ENCODE data around the gene PLPPR1. TPM values are rescaled to one million over a fixed set of nuclear protein-coding genes. Genes with fewer than 3 reads are reported as not detected.

PLPPR1 gene
- total RNA-seq, 4 donors from 2014 or later = 0.26 to 3.8 (median 0.57) TPM; not detected in 1

GRCh38 chr9:101219030-101219429, 190.5 kb downstream of the PLPPR1 start:
- Histone ChIP-seq H3K27me3 (no peaks in the 10 kb centered on the region), H3K27ac (no peak overlapping the region), H3K36me3 (no peaks in the 10 kb centered on the region), H3K4me3 (no peak overlapping the region), H3K9me3 (no peaks in the 10 kb centered on the region), H3K4me1 (no peaks in the 10 kb centered on the region)
- no peak for DNase-seq (ENCODE audit: low spot score in 2 of 2)
- TF ChIP-seq EP300 (IDR thresholded peaks at IDR 0.05) (no peak), POLR2AphosphoS5 (IDR thresholded peaks at IDR 0.05) (no peak), POLR2A (IDR thresholded peaks at IDR 0.05) (no peak), CTCF (IDR thresholded peaks at IDR 0.05) (no peak)
- WGBS = 88% methylated on average over 7 of the region's 7 CpGs

GRCh38 chr9:101220341-101220740, 191.8 kb downstream of the PLPPR1 start:
- no peaks in the 10 kb centered on the region for H3K36me3 ChIP-seq
- H3K9me3 ChIP-seq = no peaks in the 10 kb centered on the region
- no peaks in the 10 kb centered on the region for H3K27me3 ChIP-seq
- no peak for DNase-seq (ENCODE audit: low spot score in 2 of 2)
- no peak overlapping the region for H3K27ac ChIP-seq
- TF ChIP-seq POLR2AphosphoS5 (IDR thresholded peaks at IDR 0.05) = no peak
- TF ChIP-seq CTCF (IDR thresholded peaks at IDR 0.05) = no peak
- no peak for TF ChIP-seq POLR2A (IDR thresholded peaks at IDR 0.05)
- no peak for TF ChIP-seq EP300 (IDR thresholded peaks at IDR 0.05)
- H3K4me3 ChIP-seq = no peak overlapping the region
- H3K4me1 ChIP-seq = no peaks in the 10 kb centered on the region

- TF ChIP-seq POLR2A (IDR thresholded peaks at IDR 0.05) (no peak), POLR2AphosphoS5 (IDR thresholded peaks at IDR 0.05) (no peak), EP300 (IDR thresholded peaks at IDR 0.05) (no peak), CTCF (IDR thresholded peaks at IDR 0.05) (no peak)
Observed at GRCh38 chr9:101225271-101225670, 196.7 kb downstream of the PLPPR1 start.

GRCh38 chr9:101226161-101226560, 197.6 kb downstream of the PLPPR1 start:
- no peak for TF ChIP-seq POLR2A (IDR thresholded peaks at IDR 0.05)
- TF ChIP-seq EP300 (IDR thresholded peaks at IDR 0.05) = no peak
- no peak for TF ChIP-seq POLR2AphosphoS5 (IDR thresholded peaks at IDR 0.05)
- TF ChIP-seq CTCF (IDR thresholded peaks at IDR 0.05) = no peak
- no peaks in the 10 kb centered on the region for H3K27me3 ChIP-seq
- H3K4me1 ChIP-seq = no peaks in the 10 kb centered on the region
- no peaks in the 10 kb centered on the region for H3K36me3 ChIP-seq
- no peaks in the 10 kb centered on the region for H3K9me3 ChIP-seq
- H3K4me3 ChIP-seq = no peak overlapping the region
- no peak for DNase-seq (ENCODE audit: low spot score in 2 of 2)
- H3K27ac ChIP-seq = no peak overlapping the region

More at GRCh38 chr9:101225271-101225670, 196.7 kb downstream of the PLPPR1 start:
- Histone ChIP-seq H3K4me3 (no peak overlapping the region), H3K9me3 (no peaks in the 10 kb centered on the region), H3K27me3 (no peaks in the 10 kb centered on the region), H3K36me3 (no peaks in the 10 kb centered on the region), H3K27ac (no peak overlapping the region), H3K4me1 (no peaks in the 10 kb centered on the region)
- no peak for DNase-seq (ENCODE audit: low spot score in 2 of 2)
- WGBS = 63% methylated on average over 4 of the region's 4 CpGs

GRCh38 chr9:101226803-101227202, 198.3 kb downstream of the PLPPR1 start:
- no peaks in the 10 kb centered on the region for H3K27me3 ChIP-seq
- no peaks in the 10 kb centered on the region for H3K9me3 ChIP-seq
- H3K4me1 ChIP-seq = no peaks in the 10 kb centered on the region
- DNase-seq (ENCODE audit: low spot score in 2 of 2) = no peak
- no peak for TF ChIP-seq POLR2AphosphoS5 (IDR thresholded peaks at IDR 0.05)
- TF ChIP-seq EP300 (IDR thresholded peaks at IDR 0.05) = no peak
- TF ChIP-seq POLR2A (IDR thresholded peaks at IDR 0.05) = no peak
- TF ChIP-seq CTCF (IDR thresholded peaks at IDR 0.05) = no peak
- H3K4me3 ChIP-seq = no peak overlapping the region
- H3K36me3 ChIP-seq = no peaks in the 10 kb centered on the region
- 88% methylated on average over 3 of the region's 3 CpGs for WGBS
- H3K27ac ChIP-seq = no peak overlapping the region
